ENCODE measurements around the gene TECPR1. TPM values are rescaled to one million over a fixed set of nuclear protein-coding genes. Genes with fewer than 3 reads are reported as not detected.

Gene TECPR1
- total RNA-seq, 1 donor from 2014 or later, result 39.9 TPM

DNA sequence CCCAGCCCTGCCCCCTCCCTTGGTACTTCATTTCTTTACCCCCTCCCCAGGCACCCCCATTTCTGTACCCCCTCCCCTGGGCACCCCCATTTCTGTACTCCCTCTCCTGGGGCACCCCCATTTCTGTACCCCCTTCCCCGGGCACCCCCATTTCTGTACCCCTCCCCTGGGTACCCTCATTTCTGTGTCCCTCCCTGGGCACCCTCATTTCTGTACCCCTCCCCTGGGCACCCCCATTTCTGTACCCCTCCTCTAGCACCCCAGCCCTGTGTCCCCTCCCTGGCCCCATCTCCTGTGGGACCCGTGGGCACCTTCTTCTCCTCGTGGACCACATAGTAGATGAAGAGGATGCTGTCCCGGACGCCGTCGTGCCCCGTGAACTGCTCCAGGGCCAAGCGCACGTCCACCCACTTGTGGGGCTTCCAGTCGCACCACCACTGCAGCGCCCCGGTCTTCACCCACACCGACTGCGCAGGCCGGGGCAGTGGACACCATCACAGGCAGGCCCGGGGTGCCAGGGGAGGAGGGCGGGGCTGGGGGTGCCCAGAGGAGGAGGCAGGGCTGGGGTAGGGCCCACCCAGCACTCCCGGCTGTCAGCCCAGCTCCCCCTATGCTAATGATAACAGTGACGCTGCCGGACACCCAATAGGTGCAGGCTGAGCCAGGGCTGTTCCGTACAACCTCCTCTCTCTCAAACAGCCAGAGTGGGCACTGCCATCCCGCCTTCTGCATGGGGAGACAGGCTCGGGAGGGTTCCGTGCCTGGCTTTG lies 20.4 kb downstream of the TECPR1 start:
- TF ChIP-seq, protein P1, sequence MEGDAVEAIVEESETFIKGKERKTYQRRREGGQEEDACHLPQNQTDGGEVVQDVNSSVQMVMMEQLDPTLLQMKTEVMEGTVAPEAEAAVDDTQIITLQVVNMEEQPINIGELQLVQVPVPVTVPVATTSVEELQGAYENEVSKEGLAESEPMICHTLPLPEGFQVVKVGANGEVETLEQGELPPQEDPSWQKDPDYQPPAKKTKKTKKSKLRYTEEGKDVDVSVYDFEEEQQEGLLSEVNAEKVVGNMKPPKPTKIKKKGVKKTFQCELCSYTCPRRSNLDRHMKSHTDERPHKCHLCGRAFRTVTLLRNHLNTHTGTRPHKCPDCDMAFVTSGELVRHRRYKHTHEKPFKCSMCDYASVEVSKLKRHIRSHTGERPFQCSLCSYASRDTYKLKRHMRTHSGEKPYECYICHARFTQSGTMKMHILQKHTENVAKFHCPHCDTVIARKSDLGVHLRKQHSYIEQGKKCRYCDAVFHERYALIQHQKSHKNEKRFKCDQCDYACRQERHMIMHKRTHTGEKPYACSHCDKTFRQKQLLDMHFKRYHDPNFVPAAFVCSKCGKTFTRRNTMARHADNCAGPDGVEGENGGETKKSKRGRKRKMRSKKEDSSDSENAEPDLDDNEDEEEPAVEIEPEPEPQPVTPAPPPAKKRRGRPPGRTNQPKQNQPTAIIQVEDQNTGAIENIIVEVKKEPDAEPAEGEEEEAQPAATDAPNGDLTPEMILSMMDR (conservative IDR thresholded peaks at IDR 0.05), result no peak
- Mint-ChIP-seq H3K9me3 (no peaks in the 10 kb centered on the region), H3K36me3 (no peaks in the 10 kb centered on the region), H3K4me3 (no peak overlapping the region), H3K27me3 (no peaks in the 10 kb centered on the region), H3K27ac (no peak overlapping the region), H3K4me1 (ENCODE audit: unreplicated experiment) (no peaks in the 10 kb centered on the region)
- DNase-seq (ENCODE audit: extremely low spot score, unreplicated experiment), result no peak

DNA sequence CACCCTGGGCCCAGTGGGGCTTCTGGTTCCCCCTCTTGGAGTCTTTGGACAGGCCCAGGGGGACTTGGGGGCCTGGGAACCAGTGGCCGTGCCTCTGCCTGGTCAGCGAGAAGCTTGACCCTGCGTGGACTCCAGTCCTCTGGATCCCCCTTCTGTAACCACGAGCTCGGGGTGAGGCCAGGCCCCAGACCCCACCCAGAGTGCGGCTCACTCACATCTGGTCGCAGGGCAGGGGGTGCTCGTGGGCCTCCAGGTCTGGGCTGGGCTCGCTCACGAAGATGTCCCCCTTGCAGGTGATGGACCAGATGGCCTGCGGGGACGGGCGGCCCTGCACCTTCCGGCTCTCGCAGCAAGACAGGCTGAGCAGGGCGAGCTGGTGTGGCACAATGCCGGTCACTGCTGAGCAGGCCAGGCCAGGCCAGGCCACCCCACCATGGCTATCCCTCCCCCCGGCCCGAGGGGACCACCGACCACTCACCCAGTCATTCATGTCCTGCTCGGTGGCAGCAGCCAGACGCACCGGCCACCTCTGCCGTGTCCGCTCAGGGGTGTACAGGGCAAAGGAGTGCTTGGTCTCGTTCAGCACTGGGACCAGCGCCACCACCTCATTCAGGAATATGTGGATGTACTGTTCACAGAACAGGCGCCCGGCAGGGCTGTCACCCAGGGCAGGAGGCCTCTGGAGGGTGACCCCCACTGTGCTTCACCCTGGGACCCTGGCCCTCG lies 21.1 kb downstream of the TECPR1 start:
- no peaks in the 10 kb centered on the region for H3K27me3 Mint-ChIP-seq
- no peaks in the 10 kb centered on the region for H3K36me3 Mint-ChIP-seq
- no peak overlapping the region for H3K27ac Mint-ChIP-seq
- no peaks in the 10 kb centered on the region for H3K4me1 Mint-ChIP-seq (ENCODE audit: unreplicated experiment)
- DNase-seq (ENCODE audit: extremely low spot score, unreplicated experiment), result no peak
- no peaks in the 10 kb centered on the region for H3K9me3 Mint-ChIP-seq
- TF ChIP-seq, protein P1 (conservative IDR thresholded peaks at IDR 0.05), result no peak
- no peak overlapping the region for H3K4me3 Mint-ChIP-seq

DNA sequence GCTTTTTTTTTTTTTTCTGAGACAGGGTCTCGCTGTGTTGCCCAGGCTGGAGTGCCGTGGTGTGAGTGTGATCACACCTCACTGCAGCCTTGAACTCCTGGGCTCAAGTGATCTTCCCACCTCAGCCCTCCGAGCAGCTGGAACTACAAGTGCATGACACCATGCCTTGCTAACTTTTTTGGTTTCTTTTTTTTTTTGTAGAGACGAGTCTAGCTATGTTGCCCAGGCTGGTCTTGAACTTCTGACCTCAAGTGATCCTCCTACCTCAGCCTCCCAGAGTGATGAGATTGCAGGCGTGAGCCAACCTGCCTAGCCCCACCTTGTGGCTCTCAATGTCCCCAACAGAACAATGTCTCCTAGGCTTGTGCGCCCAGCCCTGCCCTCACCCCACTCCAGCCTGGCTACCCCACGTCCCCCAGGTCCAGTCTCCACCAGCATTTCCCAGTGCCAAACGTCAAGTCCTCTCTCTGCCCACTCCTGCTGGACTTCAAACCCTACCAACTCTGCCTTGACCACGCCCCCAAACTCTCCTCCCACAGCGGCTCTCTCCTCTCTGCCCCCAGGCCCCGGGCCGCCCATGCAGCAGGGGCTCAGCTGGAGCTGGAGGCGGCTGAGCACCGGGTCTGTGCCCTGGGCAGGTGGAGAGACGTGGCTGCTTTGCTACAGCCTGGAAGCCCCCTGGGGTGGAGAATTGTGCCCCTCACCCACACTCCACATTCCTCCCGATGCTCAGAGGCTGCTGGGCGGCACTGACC lies 21.9 kb downstream of the TECPR1 start:
- no peaks in the 10 kb centered on the region for H3K36me3 Mint-ChIP-seq
- no peaks in the 10 kb centered on the region for H3K9me3 Mint-ChIP-seq
- H3K4me1 Mint-ChIP-seq (ENCODE audit: unreplicated experiment), result no peaks in the 10 kb centered on the region
- H3K27me3 Mint-ChIP-seq, result no peaks in the 10 kb centered on the region
- TF ChIP-seq, protein P1 (conservative IDR thresholded peaks at IDR 0.05), result no peak
- peak; percentile 69 for DNase-seq (ENCODE audit: extremely low spot score, unreplicated experiment)
- H3K4me3 Mint-ChIP-seq, result no peak overlapping the region
- H3K27ac Mint-ChIP-seq, result no peak overlapping the region

DNA sequence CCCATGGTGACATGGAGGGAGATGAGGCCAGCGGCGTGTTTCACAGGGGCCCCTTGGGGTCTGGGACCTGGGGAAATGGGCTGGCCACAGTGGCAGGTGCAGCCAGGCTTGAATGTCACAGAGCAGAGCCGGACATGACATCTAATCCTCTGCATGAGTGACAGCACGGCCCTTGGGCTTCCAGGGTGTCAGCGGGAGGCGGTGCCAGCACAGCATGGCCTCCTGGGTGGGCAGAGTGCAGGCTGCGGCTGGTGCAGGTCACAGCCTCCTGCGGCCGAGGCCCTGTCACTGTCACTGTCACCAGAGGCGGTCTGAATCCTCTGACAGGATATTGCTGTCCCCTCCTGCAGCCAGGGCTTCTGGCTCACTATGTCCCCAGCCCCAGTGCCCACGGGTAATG lies 22.6 kb downstream of the TECPR1 start:
- TF ChIP-seq, protein P1 (conservative IDR thresholded peaks at IDR 0.05), result no peak
- Mint-ChIP-seq H3K36me3 (no peaks in the 10 kb centered on the region), H3K9me3 (no peaks in the 10 kb centered on the region), H3K27ac (no peak overlapping the region), H3K27me3 (no peaks in the 10 kb centered on the region), H3K4me3 (no peak overlapping the region), H3K4me1 (ENCODE audit: unreplicated experiment) (no peaks in the 10 kb centered on the region)
- no peak for DNase-seq (ENCODE audit: extremely low spot score, unreplicated experiment)

DNA sequence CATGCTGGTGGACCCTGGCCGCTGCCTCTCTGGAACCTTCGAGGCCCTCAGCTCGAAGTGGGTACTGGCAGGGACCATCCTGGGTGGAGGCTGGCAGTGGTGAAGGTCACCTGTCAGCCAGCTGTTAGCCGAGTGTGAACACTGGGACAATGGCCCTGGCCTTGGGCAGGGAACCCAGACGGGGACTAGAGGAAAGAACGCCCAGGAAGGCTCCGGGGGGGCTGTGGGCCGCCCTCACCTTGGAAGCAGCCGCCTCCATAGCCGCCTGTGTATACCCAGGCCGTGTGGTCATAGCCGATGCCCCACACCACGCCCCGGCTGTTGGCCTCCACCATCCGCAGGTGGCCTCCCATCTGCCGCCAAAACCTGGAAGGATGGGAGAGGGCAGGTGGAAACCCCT lies 23.2 kb downstream of the TECPR1 start:
- H3K36me3 Mint-ChIP-seq, result no peaks in the 10 kb centered on the region
- H3K4me3 Mint-ChIP-seq, result no peak overlapping the region
- H3K27me3 Mint-ChIP-seq, result no peaks in the 10 kb centered on the region
- H3K9me3 Mint-ChIP-seq, result no peaks in the 10 kb centered on the region
- H3K4me1 Mint-ChIP-seq (ENCODE audit: unreplicated experiment), result no peaks in the 10 kb centered on the region
- TF ChIP-seq, protein P1 (conservative IDR thresholded peaks at IDR 0.05), result no peak
- no peak for DNase-seq (ENCODE audit: extremely low spot score, unreplicated experiment)
- no peak overlapping the region for H3K27ac Mint-ChIP-seq

Data from type B pancreatic cell (in vitro differentiated cells).